BE2C (cell line): ENCODE measurements around the gene MYPOP.

Source experiments
- DNase-seq: peaks from one replicate; pipeline ENCODE4 v3.0.0-alpha.2; 2020
- H3K27me3 ChIP-seq: fragments of 250-450 bp; sonication (Bioruptor Pico); 2 replicates; pipeline ENCODE4 v1.5.1; 2020; ENCODE audit warnings: mild to moderate bottlenecking
- H3K36me3 ChIP-seq: fragments of 250-450 bp; sonication (Bioruptor Pico); 2 replicates; pipeline ENCODE4 v1.5.1; 2020; ENCODE audit warnings: mild to moderate bottlenecking
- H3K4me1 ChIP-seq: fragments of 250-450 bp; sonication (Bioruptor Pico); 2 replicates; pipeline ENCODE4 v1.5.1; 2020
- H3K4me3 ChIP-seq: 2 replicates; pipeline ENCODE4 v1.5.1; 2011; ENCODE audit warnings: low read depth, low read length
- H3K9me3 ChIP-seq: fragments of 250-450 bp; sonication (Bioruptor Pico); 2 replicates; pipeline ENCODE4 v1.5.1; 2020
- TF ChIP-seq, protein P1 (sequence below): IDR thresholded peaks from 2 replicates; pipeline ENCODE4 v1.5.1; 2012; ENCODE audit warnings: mild to moderate bottlenecking, low read depth, low read length

MYPOP gene

DNA sequence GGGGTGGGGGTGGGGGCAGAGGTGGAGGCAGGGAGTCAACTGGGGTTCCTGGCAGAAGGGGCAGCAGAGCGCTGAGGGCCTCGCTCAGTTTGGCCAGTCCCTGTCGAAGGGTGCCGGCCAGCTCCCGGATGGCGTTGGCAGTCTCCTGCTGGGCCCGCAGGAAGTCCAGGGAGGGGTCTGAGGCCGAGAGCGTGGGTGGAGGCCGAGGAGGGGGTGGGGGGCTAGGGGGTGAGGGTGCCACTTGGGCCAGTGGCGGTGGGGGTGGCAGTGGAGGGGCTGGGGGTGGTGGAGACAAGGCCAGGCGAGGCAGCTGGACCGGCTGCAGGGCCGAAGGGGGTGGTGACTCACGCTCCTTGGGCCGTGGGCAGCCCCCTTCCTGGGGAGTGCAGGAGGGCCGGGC, 11.5 kb downstream of the MYPOP start:
- DNase-seq, result no peak
- no peaks in the 10 kb centered on the region; the same call in 1 of the 2 replicates for H3K36me3 ChIP-seq
- no peaks in the 10 kb centered on the region for H3K9me3 ChIP-seq
- no peaks in the 10 kb centered on the region for H3K27me3 ChIP-seq
- TF ChIP-seq, protein P1, sequence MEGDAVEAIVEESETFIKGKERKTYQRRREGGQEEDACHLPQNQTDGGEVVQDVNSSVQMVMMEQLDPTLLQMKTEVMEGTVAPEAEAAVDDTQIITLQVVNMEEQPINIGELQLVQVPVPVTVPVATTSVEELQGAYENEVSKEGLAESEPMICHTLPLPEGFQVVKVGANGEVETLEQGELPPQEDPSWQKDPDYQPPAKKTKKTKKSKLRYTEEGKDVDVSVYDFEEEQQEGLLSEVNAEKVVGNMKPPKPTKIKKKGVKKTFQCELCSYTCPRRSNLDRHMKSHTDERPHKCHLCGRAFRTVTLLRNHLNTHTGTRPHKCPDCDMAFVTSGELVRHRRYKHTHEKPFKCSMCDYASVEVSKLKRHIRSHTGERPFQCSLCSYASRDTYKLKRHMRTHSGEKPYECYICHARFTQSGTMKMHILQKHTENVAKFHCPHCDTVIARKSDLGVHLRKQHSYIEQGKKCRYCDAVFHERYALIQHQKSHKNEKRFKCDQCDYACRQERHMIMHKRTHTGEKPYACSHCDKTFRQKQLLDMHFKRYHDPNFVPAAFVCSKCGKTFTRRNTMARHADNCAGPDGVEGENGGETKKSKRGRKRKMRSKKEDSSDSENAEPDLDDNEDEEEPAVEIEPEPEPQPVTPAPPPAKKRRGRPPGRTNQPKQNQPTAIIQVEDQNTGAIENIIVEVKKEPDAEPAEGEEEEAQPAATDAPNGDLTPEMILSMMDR, result no peak
- H3K4me3 ChIP-seq, result no peak overlapping the region
- H3K4me1 ChIP-seq, result no peaks in the 10 kb centered on the region

DNA sequence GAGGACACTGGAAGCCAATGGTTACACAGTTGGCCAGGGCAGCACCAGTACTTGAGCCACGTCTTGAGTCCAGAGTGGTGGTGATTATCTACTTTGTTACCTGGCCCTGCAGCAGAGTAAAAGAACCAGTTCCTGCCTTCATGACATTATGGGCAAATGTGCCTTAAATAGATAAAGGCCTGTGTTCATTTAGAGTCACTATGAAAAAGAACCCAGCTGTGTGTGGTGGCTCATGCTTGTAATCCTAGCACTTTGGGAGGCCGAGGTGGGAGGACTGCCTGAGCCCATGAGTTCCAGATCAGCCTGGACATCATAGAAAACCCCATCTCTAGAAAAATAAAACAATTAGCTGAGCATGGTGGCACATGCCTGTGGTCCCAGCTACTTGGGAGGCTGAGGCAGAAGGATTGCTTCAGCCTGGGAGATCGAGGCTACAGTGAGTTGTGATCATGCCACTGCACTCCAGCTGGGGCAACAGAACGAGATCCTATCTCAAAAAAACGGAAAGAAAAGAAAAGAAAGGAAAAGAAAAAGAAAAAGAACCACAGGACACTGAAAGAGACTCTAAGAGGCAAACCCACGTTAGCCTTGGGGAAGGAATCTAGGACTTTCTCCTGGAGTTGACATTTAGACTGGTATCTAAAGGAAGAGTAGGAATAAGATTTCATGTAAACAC, 13.1 kb downstream of the MYPOP start:
- H3K36me3 ChIP-seq, result peaks cover 1% of the 10 kb centered on the region
- no peaks in the 10 kb centered on the region for H3K9me3 ChIP-seq
- no peaks in the 10 kb centered on the region for H3K27me3 ChIP-seq
- TF ChIP-seq, protein P1, result no peak
- H3K4me3 ChIP-seq, result no peak overlapping the region
- H3K4me1 ChIP-seq, result no peaks in the 10 kb centered on the region
- no peak for DNase-seq

DNA sequence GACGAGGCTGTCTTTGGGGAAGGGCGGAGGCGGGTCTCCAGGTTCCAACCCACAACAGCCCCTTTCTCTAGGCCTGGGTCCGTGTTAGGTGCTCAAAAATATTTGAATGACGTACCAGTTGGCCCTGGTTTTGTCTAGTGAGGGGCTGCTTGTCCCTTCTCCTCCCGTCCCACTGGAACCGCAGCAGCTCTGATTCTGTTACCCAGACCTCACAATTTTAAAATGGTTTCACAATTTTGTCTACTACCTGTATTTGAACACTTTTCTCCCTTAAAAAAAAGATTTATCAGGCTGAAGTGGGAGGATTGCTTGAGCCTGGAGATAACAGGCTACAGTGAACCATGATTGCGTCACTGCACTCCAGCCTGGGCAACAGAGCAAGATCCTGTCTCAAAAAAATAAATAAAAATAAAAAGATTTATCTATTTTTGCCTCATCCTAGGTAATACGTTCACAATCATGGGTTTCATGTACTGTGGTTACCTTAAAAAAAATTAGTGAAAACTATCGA, 15.2 kb downstream of the MYPOP start:
- H3K9me3 ChIP-seq, result no peaks in the 10 kb centered on the region
- peaks cover 8% of the 10 kb centered on the region for H3K36me3 ChIP-seq
- H3K4me3 ChIP-seq, result peak overlapping the region; percentile 57
- H3K27me3 ChIP-seq, result no peaks in the 10 kb centered on the region
- H3K4me1 ChIP-seq, result no peaks in the 10 kb centered on the region
- no peak for DNase-seq
- TF ChIP-seq, protein P1, result no peak

DNA sequence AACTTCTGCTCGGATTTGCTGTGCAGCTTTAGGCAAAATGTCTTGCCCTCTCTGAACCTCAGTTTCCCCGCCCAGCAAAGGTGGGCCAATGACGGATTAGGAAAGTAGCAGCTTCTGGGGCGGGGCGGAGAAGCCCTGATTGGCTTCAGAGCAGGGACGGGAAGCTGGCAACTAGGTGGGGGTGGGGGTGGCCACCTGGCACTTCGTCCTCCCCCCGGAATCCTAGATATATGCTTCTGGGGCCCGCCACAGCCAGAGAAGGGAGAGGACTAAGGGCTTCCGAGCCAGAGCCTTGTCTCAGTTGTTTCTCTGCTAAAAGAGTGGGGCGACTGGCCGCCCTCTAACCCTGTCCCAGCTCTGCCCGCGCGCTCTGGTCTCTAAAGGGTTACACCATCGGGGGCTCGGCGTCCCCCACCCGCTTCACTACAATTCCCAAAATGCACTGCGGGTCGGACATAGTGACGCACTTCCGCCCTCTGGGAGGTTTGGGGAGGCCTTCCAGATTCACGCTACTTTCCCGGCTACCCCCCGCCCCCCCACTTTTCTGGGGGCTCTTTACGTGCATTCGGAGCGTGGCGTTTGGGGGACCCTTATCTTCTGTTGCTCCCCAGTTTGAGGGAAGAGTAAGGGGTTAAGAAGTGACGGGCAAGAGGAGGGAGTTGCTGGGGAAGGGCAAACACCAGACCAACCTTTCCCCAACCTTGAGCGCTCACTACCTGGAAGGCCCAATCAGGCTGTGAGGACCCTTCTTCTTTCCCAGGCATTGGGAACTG, 15.8 kb downstream of the MYPOP start:
- H3K4me3 ChIP-seq, result peak overlapping the region; percentile 57
- H3K36me3 ChIP-seq, result peaks cover 8% of the 10 kb centered on the region
- TF ChIP-seq, protein P1, result no peak

DNA sequence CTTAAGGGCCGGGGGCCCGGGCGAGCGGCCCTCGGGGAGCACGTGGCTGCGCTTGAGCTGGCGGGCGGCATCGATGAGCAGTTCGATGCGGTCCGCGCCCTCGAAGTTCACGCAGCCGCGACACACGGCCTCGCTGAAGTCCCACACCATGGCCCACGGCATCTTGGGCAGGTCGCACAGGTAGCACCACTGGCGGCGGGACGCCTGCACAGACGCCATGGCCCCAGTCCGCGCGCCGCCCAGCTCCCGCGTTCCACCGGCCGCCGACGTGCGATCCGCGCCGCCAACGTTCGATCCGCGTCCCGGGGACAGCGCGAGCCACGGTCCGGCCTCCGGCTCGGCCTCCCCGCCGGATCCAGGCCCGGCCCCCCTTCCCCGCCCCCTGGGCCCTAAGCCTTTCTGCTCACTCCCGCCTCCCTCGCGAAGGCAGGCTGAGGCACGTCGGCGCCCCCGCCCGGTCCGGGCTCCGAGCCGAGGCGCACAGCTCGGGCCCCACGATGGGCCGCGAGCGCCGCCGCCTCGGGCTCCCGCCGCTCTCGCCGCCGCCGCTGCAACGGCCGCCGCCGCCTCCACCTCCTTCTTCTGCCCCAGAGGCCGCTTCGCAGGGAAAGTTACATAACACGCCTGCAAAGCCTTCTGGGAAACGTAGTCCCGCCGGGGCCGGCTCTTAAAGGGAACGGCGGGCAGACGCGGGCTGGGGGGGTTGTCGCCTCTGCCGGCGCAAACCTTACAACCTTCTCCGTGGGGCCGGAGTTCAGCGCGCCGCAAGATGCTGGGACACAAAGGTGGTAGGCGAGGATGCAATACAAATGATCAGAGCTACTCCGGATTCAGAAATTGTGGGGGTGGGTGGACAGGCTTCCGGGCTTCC, 16.6 kb downstream of the MYPOP start, which contains the start of gene IRF2BP1:
Gene IRF2BP1 (minus strand): TSS at position 586 of the 871 bp plus-strand sequence. CDS start 367 bp downstream, at position 219.
- H3K9me3 ChIP-seq, result no peaks in the 10 kb centered on the region
- H3K27me3 ChIP-seq, result no peaks in the 10 kb centered on the region
- TF ChIP-seq, protein P1, result no peak
- peak; percentile 94 for DNase-seq
- H3K36me3 ChIP-seq, result peaks cover 8% of the 10 kb centered on the region
- no peaks in the 10 kb centered on the region for H3K4me1 ChIP-seq
- H3K4me3 ChIP-seq, result peak within 1 kb of the TSS; percentile 57

More for the DNA sequence above, 15.8 kb downstream of the MYPOP start:
- Histone ChIP-seq H3K27me3 (no peaks in the 10 kb centered on the region), H3K9me3 (no peaks in the 10 kb centered on the region), H3K4me1 (no peaks in the 10 kb centered on the region)
- peak; percentile 92 for DNase-seq
